Activated naive CD4-positive, alpha-beta T cell treated with anti-CD3 and anti-CD28 coated beads, Interleukin-2, amount 50 U/mL, for 24 hours (primary cell): Measurements from ENCODE around the gene MSMO1.

Experiments used
- H3K27ac Mint-ChIP-seq: one replicate; pipeline ENCODE4 v1.8.0; 2021; ENCODE audit warnings: mild to moderate bottlenecking, mixed read lengths
- H3K27me3 Mint-ChIP-seq: one replicate; pipeline ENCODE4 v1.8.0; 2021; ENCODE audit warnings: mixed read lengths
- H3K36me3 Mint-ChIP-seq: one replicate; pipeline ENCODE4 v1.8.0; 2021; ENCODE audit warnings: mixed read lengths
- H3K4me1 Mint-ChIP-seq: one replicate; pipeline ENCODE4 v1.8.0; 2021; ENCODE audit warnings: mixed read lengths
- H3K4me3 Mint-ChIP-seq: one replicate; pipeline ENCODE4 v1.8.0; 2021; ENCODE audit warnings: mild to moderate bottlenecking, mixed read lengths
- H3K9me3 Mint-ChIP-seq: one replicate; pipeline ENCODE4 v1.8.0; 2021; ENCODE audit warnings: mixed read lengths

Gene MSMO1

DNA sequence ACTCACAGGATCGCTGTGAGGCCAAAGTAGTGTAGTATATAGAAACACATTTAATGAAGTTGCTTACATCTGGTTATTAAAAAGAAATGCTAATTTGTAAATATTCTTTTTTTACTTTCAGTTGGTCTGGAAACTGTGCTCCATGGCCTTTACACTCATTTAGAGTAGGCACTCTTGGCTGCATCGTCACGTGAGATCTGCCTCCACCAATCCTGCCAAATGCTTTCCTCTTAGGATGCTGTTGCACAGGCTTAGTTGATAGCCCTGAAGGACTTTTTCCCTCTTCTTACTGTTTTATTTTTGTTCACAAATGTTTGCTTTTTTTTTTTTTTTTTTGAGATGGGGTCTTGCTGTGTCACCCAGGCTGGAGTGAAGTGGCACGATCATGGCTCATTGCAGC lies 57.7 kb downstream of the MSMO1 start:
- peaks cover 19% of the 10 kb centered on the region for H3K27me3 Mint-ChIP-seq
- H3K4me3 Mint-ChIP-seq: no peak overlapping the region

DNA sequence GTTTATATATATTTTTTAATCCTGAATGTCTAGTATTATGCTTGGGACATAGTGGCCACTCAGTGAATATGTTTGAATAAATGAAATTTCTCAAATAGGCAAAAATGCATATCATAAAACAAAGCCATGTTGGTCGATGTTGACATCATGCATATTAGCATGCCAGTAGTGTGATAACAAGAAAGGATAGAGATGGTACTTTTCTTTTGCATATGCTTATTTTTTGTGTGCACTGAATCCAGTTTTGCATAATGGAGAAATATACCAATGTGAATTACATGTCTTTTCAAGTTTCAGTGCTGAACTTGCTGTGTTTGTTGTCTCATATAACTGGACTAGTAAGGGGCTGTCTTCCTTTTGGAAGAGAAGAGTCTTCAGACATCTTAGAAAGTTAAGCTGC lies 58.9 kb downstream of the MSMO1 start:
- Mint-ChIP-seq H3K9me3 (no peaks in the 10 kb centered on the region), H3K4me1 (no peaks in the 10 kb centered on the region), H3K27ac (no peak overlapping the region), H3K4me3 (no peak overlapping the region), H3K27me3 (peaks cover 14% of the 10 kb centered on the region), H3K36me3 (no peaks in the 10 kb centered on the region)

More for the DNA sequence above, 57.7 kb downstream of the MSMO1 start:
- Mint-ChIP-seq H3K4me1 (no peaks in the 10 kb centered on the region), H3K27ac (no peak overlapping the region), H3K9me3 (no peaks in the 10 kb centered on the region), H3K36me3 (no peaks in the 10 kb centered on the region)

DNA sequence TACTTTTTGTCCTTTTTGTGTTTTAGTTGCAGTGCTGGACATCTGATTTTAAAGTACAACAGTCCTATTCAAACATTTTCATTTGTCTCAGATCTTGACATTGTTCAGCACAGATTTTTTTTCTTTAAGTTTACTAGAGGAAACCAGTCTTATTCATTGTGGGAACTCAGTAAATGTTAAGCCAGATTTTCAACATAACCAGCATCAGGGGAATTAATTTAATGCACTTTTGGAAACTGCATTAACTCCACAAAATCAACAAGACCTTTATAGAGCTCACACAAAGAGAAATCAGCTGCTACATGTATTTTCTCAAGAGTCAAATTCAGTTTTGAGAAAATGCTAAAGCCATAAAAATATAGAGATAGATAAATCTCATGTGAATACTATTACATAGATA lies 61.3 kb downstream of the MSMO1 start:
- Mint-ChIP-seq H3K27ac (no peak overlapping the region), H3K4me3 (no peak overlapping the region), H3K4me1 (no peaks in the 10 kb centered on the region), H3K9me3 (no peaks in the 10 kb centered on the region), H3K27me3 (peaks cover 6% of the 10 kb centered on the region), H3K36me3 (no peaks in the 10 kb centered on the region)
